Measurements from ENCODE around the gene GRM8. TPM values are rescaled to one million over a fixed set of nuclear protein-coding genes. Genes with fewer than 3 reads are reported as not detected.

The GRM8 gene
- total RNA-seq, 1 donor from 2014 or later, result under 0.01 TPM

DNA sequence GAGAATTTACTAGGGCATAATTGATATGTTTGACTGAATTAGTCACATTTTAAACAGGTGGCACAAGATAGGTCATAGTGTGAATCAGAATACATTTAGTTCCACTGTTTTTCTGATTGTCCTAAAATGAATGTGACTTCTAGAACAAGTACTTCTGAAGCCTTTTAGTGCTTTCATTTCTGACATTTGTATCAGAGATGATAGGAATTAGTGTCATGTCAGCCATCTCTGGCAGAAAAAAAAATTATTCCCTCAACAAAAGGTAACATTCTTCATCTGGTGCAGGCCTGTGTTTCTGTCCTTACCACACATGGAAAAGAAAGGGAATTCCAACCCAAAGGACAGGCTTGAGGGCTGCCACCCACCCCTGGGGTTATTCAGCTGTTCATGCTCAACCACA, 21.3 kb downstream of the GRM8 start:
- no peak for DNase-seq (ENCODE audit: low read depth, low spot score)

DNA sequence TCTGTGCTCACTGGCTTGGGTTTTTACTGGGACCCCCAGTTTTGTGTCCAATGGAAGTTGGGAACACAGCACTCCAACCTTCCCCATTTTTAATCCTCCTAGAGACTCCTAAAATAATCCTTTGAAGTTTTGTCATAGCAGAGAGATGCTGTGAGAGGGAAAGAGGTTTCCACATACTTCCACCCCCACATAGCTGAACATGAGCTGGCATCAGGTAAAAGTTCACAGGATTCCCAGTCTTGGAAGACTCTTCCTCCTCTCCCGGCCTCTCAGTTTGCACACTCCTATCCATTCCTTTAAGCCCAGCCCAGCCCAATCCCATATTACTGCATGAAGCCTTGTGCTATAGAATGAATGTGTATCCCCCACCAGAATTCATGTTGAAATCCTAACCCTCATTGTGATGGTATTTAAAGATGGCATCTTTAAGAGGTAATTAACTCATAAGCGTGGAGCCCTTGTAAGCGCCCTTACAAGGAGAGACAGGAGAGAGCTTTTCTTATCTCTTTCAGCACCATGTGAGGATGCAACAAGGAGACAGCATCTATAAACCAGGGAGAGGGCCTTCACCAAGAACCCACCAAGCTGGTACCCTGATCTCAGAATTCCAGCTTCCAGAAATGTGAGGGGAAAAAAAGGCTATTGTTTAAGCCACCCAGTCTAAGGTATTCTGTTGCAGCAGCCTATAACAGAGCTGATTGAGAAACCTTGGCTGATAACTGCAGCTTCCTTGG, 22.4 kb downstream of the GRM8 start:
- no peak for DNase-seq (ENCODE audit: low read depth, low spot score)

GRCh38 chr7:127226685-127227374, 25.9 kb downstream of the GRM8 start:
- no peak for DNase-seq (ENCODE audit: low read depth, low spot score)

DNA sequence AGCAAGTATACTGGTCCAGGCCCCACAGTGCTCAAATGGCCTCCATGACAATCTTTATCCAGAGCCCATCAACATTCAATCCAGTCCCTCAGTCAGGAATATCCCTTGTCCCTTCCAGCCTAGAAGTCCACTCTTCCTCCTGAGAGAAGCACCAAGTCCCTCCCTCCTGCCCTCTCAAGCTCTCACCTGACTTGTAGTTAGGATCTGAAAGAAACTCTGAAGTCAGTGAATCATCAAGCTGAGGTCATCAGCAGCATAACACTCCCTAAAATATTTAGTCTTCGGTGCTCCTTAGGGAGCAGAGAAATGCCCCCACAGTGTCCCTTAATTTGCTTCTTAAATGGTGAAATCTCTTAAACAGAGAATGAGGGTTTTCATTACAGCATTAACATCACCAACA, 31.0 kb downstream of the GRM8 start:
- no peak for DNase-seq (ENCODE audit: low read depth, low spot score)

DNA sequence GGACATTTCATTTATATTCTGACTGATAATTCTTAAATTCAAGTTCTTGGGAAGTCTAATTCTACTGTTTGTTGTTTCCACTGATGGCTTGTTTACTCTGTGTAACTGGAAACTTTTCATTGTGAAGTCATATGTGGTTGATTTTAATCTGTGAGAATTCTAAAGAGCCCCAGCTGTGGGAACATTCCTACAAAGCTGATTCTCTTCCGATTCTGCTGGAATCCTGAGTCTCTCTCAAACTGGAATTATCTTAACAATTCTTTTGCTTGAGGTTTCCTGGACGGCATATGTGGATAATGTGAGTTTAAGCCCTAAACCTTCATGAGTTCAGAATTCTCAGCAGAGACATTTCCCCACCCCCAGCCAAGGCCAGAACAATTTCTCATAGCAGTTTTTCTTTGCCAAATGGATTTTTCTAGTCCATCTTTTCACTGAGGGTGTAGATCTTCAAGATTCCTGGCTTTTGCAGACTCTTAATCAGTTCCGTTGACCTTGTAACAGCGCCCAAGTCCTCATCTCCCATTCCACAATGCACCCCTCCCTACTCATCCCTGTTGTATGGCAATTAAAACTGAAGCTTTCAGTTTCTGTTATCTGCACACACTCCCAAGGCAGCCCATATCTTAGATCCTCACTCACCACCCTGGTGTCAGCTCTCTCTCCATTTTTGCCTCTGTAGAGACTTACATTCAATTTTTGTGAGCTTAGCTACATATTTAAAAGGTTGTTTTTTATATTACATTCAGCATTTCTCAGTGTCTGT, 37.6 kb downstream of the GRM8 start:
- DNase-seq (ENCODE audit: low read depth, low spot score), result no peak

DNA sequence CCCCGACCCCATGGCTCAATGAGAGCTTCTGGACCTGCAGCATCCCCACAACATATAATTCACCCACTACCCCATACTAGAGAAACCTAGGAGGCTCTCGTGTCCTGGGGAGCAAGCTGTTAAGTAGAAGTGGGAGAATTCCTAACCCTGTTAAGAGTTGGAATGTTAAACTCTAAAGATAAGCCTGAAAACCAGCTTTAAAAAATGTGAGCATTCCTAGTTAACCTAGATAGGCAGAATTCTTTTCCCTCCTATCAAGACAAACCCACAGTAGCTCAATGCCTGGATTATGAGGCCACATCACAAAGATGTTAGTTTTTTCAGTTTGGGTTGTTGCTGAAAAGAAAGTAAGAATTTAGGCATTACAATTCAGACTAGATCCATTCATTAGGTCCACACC, 42.9 kb downstream of the GRM8 start:
- no peak for DNase-seq (ENCODE audit: low read depth, low spot score)

DNA sequence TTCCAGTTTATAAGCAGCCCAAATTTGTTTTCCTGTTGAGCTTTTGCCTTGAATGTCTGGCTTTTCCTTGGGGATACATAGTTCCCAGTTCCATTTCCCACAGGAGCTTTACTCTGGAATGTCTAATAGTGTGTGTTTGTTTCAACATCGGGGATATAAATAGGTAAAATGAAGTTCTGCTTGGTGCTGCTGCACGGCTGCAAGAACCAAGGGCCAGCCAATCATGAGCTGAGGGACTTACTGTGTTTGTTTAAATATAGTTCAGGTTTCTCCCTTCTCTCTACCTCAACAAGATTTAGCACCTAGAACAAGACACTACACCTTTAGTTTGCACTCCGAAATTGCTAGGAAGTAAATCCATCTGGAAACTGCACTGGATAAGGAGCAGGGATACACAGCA, 43.9 kb downstream of the GRM8 start:
- DNase-seq (ENCODE audit: low read depth, low spot score), result no peak

- DNase-seq (ENCODE audit: low read depth, low spot score), result no peak
These were observed 44.4 kb downstream of the GRM8 start for GRCh38 chr7:127208351-127208750.

DNA sequence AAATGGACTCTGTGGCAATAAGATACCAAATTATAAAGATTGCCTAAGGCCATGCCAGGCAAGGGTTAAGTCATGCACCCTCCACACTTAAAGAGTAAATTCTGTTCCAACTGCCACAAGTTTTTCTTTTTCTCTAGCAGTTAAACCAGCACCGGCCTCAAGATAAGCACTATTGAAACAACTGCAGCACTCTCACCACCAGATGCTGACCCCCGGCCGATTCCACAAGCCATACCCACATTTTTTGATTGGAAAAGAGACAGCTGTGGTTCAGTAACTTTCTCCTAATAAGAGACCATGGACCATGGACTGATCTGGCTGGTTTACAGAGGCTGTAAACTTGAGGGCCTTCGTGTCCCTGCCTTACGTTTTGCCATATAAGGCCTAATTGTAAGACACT, 44.9 kb downstream of the GRM8 start:
- no peak for DNase-seq (ENCODE audit: low read depth, low spot score)

DNA sequence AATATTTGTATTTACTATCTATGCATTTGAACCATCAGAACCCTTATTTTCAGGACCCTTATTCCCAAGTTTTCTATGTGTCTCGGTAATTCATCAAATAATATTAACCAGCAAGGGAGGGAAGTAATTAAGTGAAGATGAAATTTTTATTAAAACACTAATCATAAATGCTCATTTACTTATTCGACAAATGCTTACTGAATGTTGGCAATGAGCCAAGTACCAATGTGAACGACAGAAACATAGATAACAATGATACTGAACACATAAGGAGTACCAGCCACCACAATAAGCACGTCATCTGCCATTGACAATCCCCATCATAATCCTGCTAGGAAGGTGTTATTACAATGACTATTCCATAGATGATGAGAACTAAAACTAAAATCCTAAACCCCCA, 45.5 kb downstream of the GRM8 start:
- no peak for DNase-seq (ENCODE audit: low read depth, low spot score)

- no peak for DNase-seq (ENCODE audit: low read depth, low spot score)
These were observed 58.2 kb downstream of the GRM8 start for GRCh38 chr7:127194571-127194970.

- no peak for DNase-seq (ENCODE audit: low read depth, low spot score)
These were observed 62.9 kb downstream of the GRM8 start for GRCh38 chr7:127189886-127190285.

GRCh38 chr7:127189074-127189473, 63.7 kb downstream of the GRM8 start:
- DNase-seq (ENCODE audit: low read depth, low spot score), result no peak

DNA sequence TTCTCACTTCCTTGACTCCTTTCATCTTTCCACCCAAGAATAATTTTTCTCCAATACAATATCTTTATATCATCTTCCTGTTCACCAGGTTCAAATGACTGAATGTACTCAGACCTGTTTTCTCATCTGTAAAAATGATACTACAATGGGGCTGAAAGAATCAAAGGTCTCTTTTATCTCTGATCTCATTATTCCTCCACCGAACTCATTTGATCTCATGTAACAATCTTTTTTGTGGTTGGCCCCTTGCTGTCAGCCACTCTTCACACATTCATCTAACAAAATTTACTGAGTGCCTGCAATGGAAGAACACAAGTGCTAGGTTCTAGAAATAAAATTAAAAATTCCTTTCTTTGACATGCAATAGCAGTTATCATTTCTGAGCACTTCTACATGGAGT, 65.0 kb downstream of the GRM8 start:
- no peak for DNase-seq (ENCODE audit: low read depth, low spot score)

DNA sequence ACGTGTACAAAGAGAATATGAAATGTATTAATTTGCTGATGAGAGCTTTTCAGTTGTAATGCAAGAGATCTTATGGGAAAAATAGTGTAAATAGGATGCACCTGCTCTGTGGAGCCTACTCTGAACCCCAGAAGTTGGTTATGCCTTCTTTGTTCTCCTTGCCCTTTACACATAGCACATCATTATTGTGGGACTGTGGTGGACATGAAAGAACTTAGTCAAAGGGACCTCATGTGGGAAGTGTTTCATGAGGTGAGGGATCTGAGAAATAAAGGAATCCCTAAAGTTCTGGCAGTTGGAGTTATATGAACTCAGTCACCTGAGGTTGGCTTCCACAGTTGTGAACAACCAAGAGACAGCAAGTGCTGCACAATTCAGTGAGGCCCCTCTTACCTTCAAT, 66.1 kb downstream of the GRM8 start:
- DNase-seq (ENCODE audit: low read depth, low spot score), result no peak

GRCh38 chr7:127177156-127177555, 75.6 kb downstream of the GRM8 start:
- DNase-seq (ENCODE audit: low read depth, low spot score), result no peak

- no peak for DNase-seq (ENCODE audit: low read depth, low spot score)
These were observed 90.4 kb downstream of the GRM8 start for GRCh38 chr7:127162366-127162765.

GRCh38 chr7:127158659-127159058, 94.1 kb downstream of the GRM8 start:
- no peak for DNase-seq (ENCODE audit: low read depth, low spot score)

GRCh38 chr7:127154958-127155357, 97.8 kb downstream of the GRM8 start:
- no peak for DNase-seq (ENCODE audit: low read depth, low spot score)

GRCh38 chr7:127154101-127154500, 98.6 kb downstream of the GRM8 start:
- no peak for DNase-seq (ENCODE audit: low read depth, low spot score)

DNA sequence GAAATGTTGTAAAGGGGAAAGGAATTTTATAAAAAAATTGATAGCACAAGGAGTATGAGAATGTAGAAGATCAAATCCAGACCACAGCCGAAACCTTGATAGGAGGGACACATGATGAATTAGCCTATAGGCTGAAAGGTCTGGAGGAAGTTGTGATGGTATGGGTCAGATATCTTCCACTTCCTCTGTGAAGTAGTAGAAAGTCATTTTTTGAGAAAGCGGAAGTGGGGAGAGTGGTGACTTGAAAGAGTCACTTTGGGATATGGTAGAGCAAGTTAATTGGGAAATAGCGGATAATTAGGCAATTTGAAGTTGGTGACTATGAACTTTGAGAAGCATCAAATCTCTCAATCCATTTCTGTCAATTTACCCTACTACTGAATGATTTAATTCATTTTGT, 99.4 kb downstream of the GRM8 start:
- no peak for DNase-seq (ENCODE audit: low read depth, low spot score)

GRCh38 chr7:127152423-127152822, 100.3 kb downstream of the GRM8 start:
- DNase-seq (ENCODE audit: low read depth, low spot score), result no peak

- no peak for DNase-seq (ENCODE audit: low read depth, low spot score)
These were observed 101.4 kb downstream of the GRM8 start for GRCh38 chr7:127151379-127151778.
